A549 (cell line): ENCODE measurements around the gene AKAP6. TPM values are rescaled to one million over a fixed set of nuclear protein-coding genes. Genes with fewer than 3 reads are reported as not detected.

ENCODE experiments used
- ATAC-seq, 2 experiments: fragments of 200-7000 bp in 1 of 2; fragments of >200 bp in 1 of 2; cut with Nextera tagmentation in 1 of 2; cut with Tn5 transposase in 1 of 2; 3 replicates each; pipeline versions ENCODE4 v1.8.0 to v1.9.1; 2018 to 2020; ENCODE audit warnings: mild to moderate bottlenecking in 1 of 2, moderate library complexity in 1 of 2
- CTCF ChIA-PET: fragments of 300-600 bp; sonication (Branson Sonifier 250); formaldehyde crosslinking; extraction: SDS; loops from one replicate; lab custom pipeline; 2021; ENCODE audit warnings: antibody characterized with exemption, inconsistent platforms; lab: Yijun Ruan, JAX
- POLR2A ChIA-PET: fragments of 350-600 bp; formaldehyde crosslinking; extraction: SDS; loops from one replicate; lab custom pipeline; 2021; ENCODE audit warnings: antibody characterized with exemption, inconsistent platforms; lab: Yijun Ruan, JAX
- DNase-seq, 2 experiments: peaks; one replicate each; pipeline versions ENCODE4 v3.0.0 to v3.0.0-alpha.2; 2011 to 2016; ENCODE audit warnings: low read depth in 1 of 2, low spot score in 1 of 2
- FAIRE-seq: peaks from 2 replicates; lab custom pipeline; 2011; peaks lifted over from hg19 to GRCh38; lab: Jason Lieb, UNC
- H3K27ac ChIP-seq, 2 experiments: fragments of >200 bp; sonication (Bioruptor Twin); formaldehyde crosslinking; 3 replicates each; pipeline ENCODE4 v1.5.1; 2016 to 2017
- H3K4me1 ChIP-seq: fragments of >200 bp; sonication (Bioruptor Twin); formaldehyde crosslinking; 3 replicates; pipeline ENCODE4 v1.6.1; 2016
- H3K4me2 ChIP-seq: fragments of >200 bp; sonication (Bioruptor Twin); formaldehyde crosslinking; 3 replicates; pipeline ENCODE4 v1.6.1; 2016
- H3K4me3 ChIP-seq: fragments of >200 bp; sonication (Bioruptor Twin); formaldehyde crosslinking; 3 replicates; pipeline ENCODE4 v1.5.1; 2016
- H3K9me3 ChIP-seq: fragments of >200 bp; sonication (Bioruptor Twin); formaldehyde crosslinking; 3 replicates; pipeline ENCODE4 v1.6.1; 2016
- BCL3 ChIP-seq: fragments of >200 bp; sonication (Bioruptor Twin); formaldehyde crosslinking; IDR thresholded peaks from 3 replicates; pipeline ENCODE4 v1.6.1; 2016
- CEBPB ChIP-seq, 2 experiments: fragments of >200 bp in 1 of 2; sonication (Bioruptor Twin) in 1 of 2; formaldehyde crosslinking in 1 of 2; IDR thresholded peaks; 2 replicates each; pipeline ENCODE4 v1.6.1; 2012 to 2016
- CHD4 ChIP-seq: fragments of 200-600 bp; sonication (generic); IDR thresholded peaks from 2 replicates; pipeline ENCODE4 v1.6.1; 2016; ENCODE audit warnings: antibody characterized with exemption, mild to moderate bottlenecking, borderline replicate concordance
- E2F6 ChIP-seq: IDR thresholded peaks from 2 replicates; pipeline ENCODE4 v1.6.1; 2012; ENCODE audit warnings: low read depth, borderline replicate concordance
- EHF ChIP-seq: fragments of 250-450 bp; sonication (Bioruptor Pico); IDR thresholded peaks from 2 replicates; pipeline ENCODE4 v1.5.0; 2020; ENCODE audit warnings: mild to moderate bottlenecking
- ELK1 ChIP-seq: fragments of 150-350 bp; IDR thresholded peaks from 2 replicates; pipeline ENCODE4 v1.6.1; 2014; ENCODE audit warnings: low read depth, mild to moderate bottlenecking, low read length
- ESRRA ChIP-seq: fragments of 150-350 bp; IDR thresholded peaks from 2 replicates; pipeline ENCODE4 v1.6.1; 2014; ENCODE audit warnings: mild to moderate bottlenecking, low read length, borderline replicate concordance
- FOSL2 ChIP-seq, 2 experiments: fragments of 450-650 bp in 1 of 2; fragments of >200 bp in 1 of 2; sonication (Bioruptor Twin) in 1 of 2; formaldehyde crosslinking; IDR thresholded peaks; 2 replicates each; pipeline versions ENCODE4 v1.5.0 to v1.6.1; 2016 to 2020; ENCODE audit warnings: mild to moderate bottlenecking in 1 of 2, moderate library complexity in 1 of 2
- FOXS1 ChIP-seq: fragments of 250-450 bp; sonication (Bioruptor Pico); IDR thresholded peaks from 2 replicates; pipeline ENCODE4 v1.5.0; 2020; ENCODE audit warnings: mild to moderate bottlenecking, moderate library complexity
- HDAC2 ChIP-seq: fragments of 200-600 bp; sonication (generic); IDR thresholded peaks from 2 replicates; pipeline ENCODE4 v1.6.1; 2016
- HEYL ChIP-seq: fragments of 250-450 bp; sonication (Bioruptor Pico); IDR thresholded peaks from 2 replicates; pipeline ENCODE4 v1.8.0; 2021; ENCODE audit warnings: mild to moderate bottlenecking, moderate library complexity
- HOXA7 ChIP-seq: fragments of 250-450 bp; sonication (Bioruptor Pico); IDR thresholded peaks from 2 replicates; pipeline ENCODE4 v1.5.0; 2020; ENCODE audit warnings: mild to moderate bottlenecking, moderate library complexity
- HOXB5 ChIP-seq: fragments of 250-450 bp; sonication (Bioruptor Pico); IDR thresholded peaks from 2 replicates; pipeline ENCODE4 v1.5.0; 2020; ENCODE audit warnings: mild to moderate bottlenecking, moderate library complexity
- NR3C1 ChIP-seq: fragments of >200 bp; sonication (Bioruptor Twin); formaldehyde crosslinking; IDR thresholded peaks from 3 replicates; pipeline ENCODE4 v1.6.1; 2017
- POLR2AphosphoS2 ChIP-seq: conservative IDR thresholded peaks from 2 replicates; pipeline ENCODE4 v1.6.1; 2012; ENCODE audit warnings: low read length, improper control_type of control experiment, inconsistent platforms
- RAD21 ChIP-seq, 2 experiments: fragments of >200 bp in 1 of 2; sonication (Bioruptor Twin) in 1 of 2; formaldehyde crosslinking in 1 of 2; IDR thresholded peaks in 1 of 2; conservative IDR thresholded peaks in 1 of 2; 2 replicates in 1 of 2; 3 replicates in 1 of 2; pipeline ENCODE4 v1.6.1; 2012 to 2018; ENCODE audit warnings: inconsistent platforms in 1 of 2
- REST ChIP-seq: fragments of 200-600 bp; sonication (generic); IDR thresholded peaks from 2 replicates; pipeline ENCODE4 v1.6.1; 2016; ENCODE audit warnings: antibody characterized with exemption, mild to moderate bottlenecking, moderate library complexity
- RFX5 ChIP-seq: fragments of 450-650 bp; IDR thresholded peaks from 2 replicates; pipeline ENCODE4 v1.7.1; 2014; ENCODE audit warnings: antibody characterized with exemption, mild to moderate bottlenecking, moderate library complexity
- SMC3 ChIP-seq: fragments of >200 bp; sonication (Bioruptor Twin); formaldehyde crosslinking; IDR thresholded peaks from 3 replicates; pipeline ENCODE4 v1.6.1; 2018; ENCODE audit warnings: inconsistent platforms
- SREBF2 ChIP-seq: fragments of 450-650 bp; IDR thresholded peaks from 2 replicates; pipeline ENCODE4 v1.6.1; 2014; ENCODE audit warnings: mild to moderate bottlenecking, moderate library complexity
- USF2 ChIP-seq: fragments of 450-650 bp; IDR thresholded peaks from 2 replicates; pipeline ENCODE4 v1.6.1; 2014; ENCODE audit warnings: antibody characterized with exemption
- WGBS: methylation state at CpG from one replicate; pipeline ENCODE4 v1.1.6; 2017; ENCODE audit errors: missing lambda C conversion rate; 5-methylcytosine and 5-hydroxymethylcytosine counted together
- polyA plus RNA-seq, 4 experiments: library from polyadenylated mRNA; depleted of rRNA in 3 of 4; stranded (reverse); fragments of >200 nt; fragmentation: RNase III in 1 of 4; extraction: RNeasy Plus Mini Kit Qiagen cat#74134 plus additional on column Dnase treatment in 1 of 4; gene quantifications; 2 replicates in 3 of 4; 3 replicates in 1 of 4; pipeline ENCODE4 v1.2.3, GENCODE V29; 2011 to 2017

The AKAP6 gene
- polyA plus RNA-seq, 2 of the 4 experiments (the other 2 are of a cell fraction): 0.27 to 1.9 TPM

GRCh38 chr14:32635061-32635719 lies 306.1 kb downstream of the AKAP6 start:
- 12% methylated on average over 2 of the region's 2 CpGs for WGBS
- POLR2A ChIA-PET: no interaction called here
- DNase-seq (no peak), ATAC-seq (no peak), FAIRE-seq (no peak)
- Histone ChIP-seq H3K9me3 (no peaks in the 10 kb centered on the region), H3K4me1 (no peaks in the 10 kb centered on the region), H3K27ac (no peak overlapping the region), H3K4me2 (peak overlapping the region; percentile 51), H3K4me3 (no peak overlapping the region)
- CTCF ChIA-PET: no interaction called here
- TF ChIP-seq SREBF2 (no peak), FOSL2 (IDR thresholded peaks at IDR 0.05) (no peak), FOSL2 (CRISPR knock-in tag; IDR thresholded peaks at IDR 0.05) (peak; percentile 41; the same call in 1 of the 2 replicates)

GRCh38 chr14:32637582-32637981 lies 308.5 kb downstream of the AKAP6 start:
- ATAC-seq: no peak
- ChIA-PET POLR2A (no interaction called here), CTCF (interaction anchor here (0.5 kb wide), 1 partner anchor 47 kb away, joined by 3 read pairs; no protein-coding TSS in a partner anchor)
- Histone ChIP-seq H3K27ac (no peak overlapping the region), H3K4me1 (no peaks in the 10 kb centered on the region), H3K4me3 (no peak overlapping the region), H3K4me2 (no peak overlapping the region), H3K9me3 (no peaks in the 10 kb centered on the region)
- no peak for TF ChIP-seq ESRRA
- no peak for TF ChIP-seq RAD21 (conservative IDR thresholded peaks at IDR 0.05 in 1 of 2, IDR thresholded peaks at IDR 0.05 in 1 of 2)
- no peak for TF ChIP-seq REST
- no peak for TF ChIP-seq POLR2AphosphoS2
- no peak for TF ChIP-seq FOSL2 (IDR thresholded peaks at IDR 0.05)
- TF ChIP-seq FOSL2 (CRISPR knock-in tag; IDR thresholded peaks at IDR 0.05): no peak
- no peak for TF ChIP-seq HDAC2
- no peak for TF ChIP-seq USF2
- TF ChIP-seq NR3C1: no peak
- TF ChIP-seq RFX5: no peak
- TF ChIP-seq HEYL (CRISPR knock-in tag): no peak
- no peak for TF ChIP-seq ELK1
- TF ChIP-seq CHD4: no peak
- TF ChIP-seq BCL3: no peak
- no peak for TF ChIP-seq EHF (CRISPR knock-in tag)
- no peak for TF ChIP-seq SMC3
- TF ChIP-seq HOXB5: no peak
- TF ChIP-seq CEBPB (IDR thresholded peaks at IDR 0.05): no peak
- TF ChIP-seq E2F6: no peak
- TF ChIP-seq HOXA7 (CRISPR knock-in tag): no peak
- TF ChIP-seq FOXS1: no peak
- DNase-seq: no peak
- 90% methylated on average over 2 of the region's 2 CpGs for WGBS
- FAIRE-seq: no peak
